HG03469 (cell line): Measurements from ENCODE around the gene RSPO4.
"Not testable (repeated sequence)": the region's sequence is repeated elsewhere in the genome, so short reads cannot be mapped to it uniquely, and the experiment has no call there.

ENCODE experiments used
- ATAC-seq: cut with Tn5 transposase; IDR thresholded peaks from one replicate; pipeline ENCODE4 v1.9.1; 2021; ENCODE audit warnings: mild to moderate bottlenecking, moderate library complexity, moderate number of reproducible peaks; ENCODE audit not compliant: unreplicated experiment

The RSPO4 gene

DNA sequence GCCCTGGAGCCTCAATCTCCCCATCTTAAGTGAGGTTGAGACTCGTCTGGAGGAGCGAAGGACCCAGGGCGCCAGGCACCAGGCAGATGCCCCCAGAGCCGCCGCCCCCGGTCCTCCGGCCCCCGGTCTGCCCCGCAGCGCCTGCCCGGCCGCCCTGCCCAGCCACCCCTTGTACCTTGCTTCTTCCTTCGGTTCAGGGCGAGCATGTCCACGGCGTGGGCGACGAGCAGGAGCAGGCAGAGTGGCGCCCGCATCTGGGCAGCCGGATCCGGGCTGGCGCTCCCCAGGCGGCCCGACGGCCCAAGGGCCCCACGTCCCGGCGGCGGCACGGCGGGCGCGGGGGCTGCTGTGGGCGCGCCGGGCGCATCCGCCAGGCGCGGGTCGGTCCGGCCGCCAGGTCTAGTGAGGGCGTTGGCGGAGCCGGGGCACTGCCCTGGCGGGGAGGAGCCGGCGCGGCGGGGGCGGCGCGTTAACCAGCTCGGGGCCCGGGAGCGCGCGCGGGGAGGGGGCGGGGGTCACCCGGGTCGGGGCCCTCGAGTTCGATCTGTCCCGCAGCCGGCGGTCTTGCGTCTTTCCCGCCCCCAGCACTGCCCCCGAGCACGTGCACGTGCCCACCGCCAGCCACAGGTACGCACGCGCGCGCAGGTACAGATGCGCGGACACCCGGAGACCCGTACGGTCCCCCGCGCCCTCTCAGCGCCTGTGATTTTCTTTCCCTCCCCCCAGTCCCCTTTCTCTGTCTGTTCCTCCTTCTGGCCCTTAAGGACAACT lies at the start of gene RSPO4:
TSS of gene RSPO4 (minus strand) at position 401 of the 771 bp plus-strand sequence. CDS start at position 254, 147 bp downstream.
- no peak for ATAC-seq

DNA sequence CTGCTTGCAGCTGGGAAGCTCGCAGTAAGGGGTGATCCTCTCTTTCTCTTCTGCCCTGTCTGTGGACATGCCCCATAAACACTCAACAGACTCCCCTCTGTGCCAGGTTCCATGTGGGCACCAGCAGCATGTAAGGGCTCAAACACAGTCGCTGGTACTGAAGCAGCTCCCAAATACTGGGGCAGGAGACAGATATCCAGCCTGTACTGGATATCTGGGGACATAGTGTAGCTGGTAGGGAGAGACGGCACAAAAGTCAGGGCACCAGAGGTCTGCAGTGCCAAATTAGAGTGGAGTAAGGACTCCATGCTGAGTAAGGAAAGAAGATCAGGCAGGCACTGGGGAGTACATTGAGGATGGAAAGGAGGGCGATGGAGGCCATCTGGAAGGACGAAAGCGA lies 48.3 kb upstream of the RSPO4 start:
- ATAC-seq: no peak

DNA sequence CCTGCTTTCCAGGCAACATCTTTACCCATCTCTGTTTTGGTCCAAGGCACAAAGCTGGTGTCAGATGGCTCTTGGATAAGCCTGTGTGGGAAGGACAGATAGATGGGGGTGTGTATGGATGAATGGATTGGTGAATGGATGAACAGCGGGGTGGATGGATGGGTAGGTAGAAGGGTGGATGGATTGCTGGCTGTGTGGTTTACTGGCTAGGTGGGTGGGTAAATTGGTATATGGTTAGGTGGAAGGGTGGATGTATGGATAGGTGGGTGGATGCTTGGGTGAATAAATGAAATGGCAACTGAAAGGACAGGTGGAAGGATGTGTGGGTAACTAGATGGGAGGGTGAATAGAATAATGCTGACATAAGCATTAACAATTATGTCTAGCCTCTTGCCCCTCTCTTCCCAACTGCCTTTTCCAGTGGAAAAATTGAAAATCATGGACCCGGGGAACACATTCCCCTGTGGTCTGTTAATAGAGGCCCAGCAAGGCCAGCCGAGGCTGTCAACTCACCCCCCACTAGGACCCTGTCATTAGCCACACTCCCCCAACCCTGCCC lies 43.8 kb upstream of the RSPO4 start:
- ATAC-seq: no peak

DNA sequence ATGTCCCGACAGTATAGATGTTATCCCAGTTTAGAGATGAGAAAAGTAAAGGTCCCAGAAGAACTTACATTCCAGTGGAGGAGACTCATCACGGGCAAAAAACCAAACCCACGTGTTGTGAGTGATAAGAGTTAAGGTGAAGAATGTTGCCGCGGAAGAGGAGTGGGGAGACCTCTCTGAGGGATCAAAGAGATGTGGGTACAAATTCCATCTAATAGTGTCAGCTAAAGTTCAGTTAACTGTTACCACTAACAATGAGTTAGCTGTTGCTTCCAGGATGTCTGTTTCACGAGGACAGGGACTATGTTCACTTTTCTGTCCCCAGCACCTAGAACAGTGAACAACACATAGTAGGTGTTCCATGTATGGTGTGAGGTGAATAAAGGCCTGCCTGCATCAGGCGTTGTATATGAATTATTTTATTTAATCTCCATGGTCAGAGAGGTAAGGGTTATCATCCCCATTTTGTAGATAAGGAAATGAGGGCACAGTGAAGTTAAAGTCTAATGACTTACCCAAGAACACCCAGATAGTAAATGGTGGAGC lies 39.8 kb upstream of the RSPO4 start:
- no peak for ATAC-seq

DNA sequence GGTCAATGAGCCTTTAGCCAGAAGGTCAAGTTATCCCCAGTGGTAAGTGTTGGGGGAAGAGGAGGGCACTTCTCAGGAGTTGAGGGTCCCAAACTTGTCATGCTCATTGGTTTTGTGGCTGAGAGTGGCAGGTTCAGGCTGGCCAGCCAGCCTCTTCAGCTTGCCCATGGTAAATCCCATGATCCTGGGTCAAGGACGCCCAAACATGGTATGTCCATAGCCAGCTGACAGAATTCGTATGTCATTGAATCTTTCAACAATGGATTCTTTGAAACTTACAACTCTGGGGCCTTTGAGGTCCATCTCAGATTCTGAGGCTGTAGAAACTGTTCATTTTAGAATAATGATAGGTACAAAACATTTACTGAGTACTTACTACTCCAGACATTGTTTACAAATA lies 36.1 kb upstream of the RSPO4 start:
- ATAC-seq: no peak

DNA sequence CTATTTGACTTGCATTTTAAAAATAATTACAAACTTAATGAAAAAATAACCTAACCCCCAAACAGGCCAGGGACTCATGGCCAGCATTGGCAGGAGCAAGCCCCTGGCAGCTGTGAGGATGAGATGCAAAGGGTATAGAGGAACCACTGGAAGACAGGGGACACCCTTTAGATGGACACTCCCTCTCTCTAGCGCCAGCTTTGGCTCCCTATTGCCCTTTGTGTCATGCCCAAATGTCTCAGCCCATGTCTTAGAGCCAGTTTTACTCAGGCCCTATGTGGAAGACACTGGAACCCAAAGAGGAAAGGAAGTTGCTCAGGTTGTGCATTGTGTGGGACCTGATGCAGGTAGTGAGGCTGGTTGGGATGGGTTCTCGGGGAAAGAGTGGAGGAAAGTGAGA lies 34.9 kb upstream of the RSPO4 start:
- no peak for ATAC-seq

DNA sequence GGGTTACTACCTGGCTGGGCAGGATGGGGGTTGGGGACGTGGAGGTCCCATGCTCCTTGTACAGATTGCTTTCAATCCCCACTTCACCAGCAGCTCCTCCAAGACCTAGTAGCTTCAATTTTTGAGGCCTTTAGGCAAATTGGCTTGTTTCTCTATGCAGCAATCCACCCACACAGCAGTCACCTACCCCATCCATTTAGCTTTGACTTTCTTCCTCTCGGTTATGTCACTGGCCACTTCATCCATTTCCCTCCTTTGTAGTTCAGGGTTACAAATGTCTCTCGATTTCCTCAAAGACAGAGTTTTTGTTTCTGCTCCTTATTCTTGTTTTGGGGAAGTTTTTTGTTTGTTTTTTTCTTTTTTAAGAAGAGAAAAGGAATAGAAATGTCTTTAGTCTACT lies 33.4 kb upstream of the RSPO4 start:
- ATAC-seq: no peak

DNA sequence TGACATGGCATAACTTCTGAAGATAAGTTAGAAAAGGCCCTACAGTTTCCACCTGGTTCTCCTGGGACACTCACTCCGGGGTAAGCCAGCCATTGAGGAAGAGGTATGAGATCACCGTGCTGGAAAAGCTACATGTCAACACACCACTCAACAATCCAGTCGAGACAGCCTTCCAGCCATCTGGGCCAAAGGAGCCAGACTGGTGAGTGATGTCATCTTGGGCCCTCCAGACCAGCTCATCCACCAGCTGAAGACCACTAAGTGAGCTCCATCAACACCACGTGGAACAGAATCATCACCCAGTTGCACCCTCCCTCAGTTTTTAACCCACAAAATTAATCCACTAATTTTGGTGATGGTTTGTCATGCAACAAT lies 32.3 kb upstream of the RSPO4 start:
- ATAC-seq: no peak

DNA sequence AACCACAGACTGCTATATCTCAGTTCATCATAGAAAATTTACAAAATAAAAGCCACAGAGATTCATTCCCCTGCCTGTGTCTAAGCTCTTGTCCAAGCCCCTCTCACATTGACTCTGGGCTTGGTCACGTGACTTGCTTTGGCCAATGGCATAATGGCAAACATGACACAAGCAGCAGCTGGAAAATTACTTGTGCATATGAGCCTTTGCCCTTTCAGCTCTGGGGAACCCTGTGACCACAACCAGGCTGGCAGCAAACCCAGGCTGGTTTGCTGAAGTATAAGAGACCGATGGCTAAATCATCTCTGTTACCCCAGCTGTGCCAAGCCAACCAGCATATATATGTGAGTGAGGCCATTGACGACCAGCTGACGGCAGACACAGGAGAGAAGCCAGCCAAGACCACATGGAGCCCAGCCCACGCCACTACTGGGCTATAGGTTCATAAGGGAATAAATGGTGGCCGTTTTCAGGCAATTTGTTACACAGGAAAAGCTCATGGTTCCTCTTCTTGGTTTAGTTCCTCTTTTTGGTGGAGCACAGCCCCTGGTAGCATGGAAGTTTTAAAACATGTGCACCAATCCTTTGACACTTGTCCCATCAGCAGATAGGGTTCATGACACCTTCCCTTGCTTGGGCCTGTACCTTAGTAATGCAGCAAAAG lies 31.8 kb upstream of the RSPO4 start:
- no peak for ATAC-seq

DNA sequence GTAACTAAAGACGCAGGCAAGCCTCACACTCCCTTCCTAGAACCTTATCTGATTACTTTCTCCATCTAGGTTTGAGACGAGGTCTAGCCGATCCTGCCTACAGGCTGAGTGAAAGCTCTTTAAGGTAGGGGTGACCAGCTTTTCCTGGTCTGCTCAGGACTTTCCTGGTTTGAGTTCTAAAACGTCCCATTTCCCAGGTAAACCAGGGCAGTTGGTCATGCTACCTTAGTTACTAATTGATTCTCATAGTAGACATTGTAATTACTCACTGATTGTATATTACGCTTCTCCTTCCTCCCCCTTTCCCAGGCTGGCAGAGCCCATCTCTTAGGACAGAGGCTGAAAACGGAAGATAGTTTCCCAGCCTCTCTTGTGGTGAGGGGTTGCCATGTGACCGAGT lies 27.9 kb upstream of the RSPO4 start:
- no peak for ATAC-seq

DNA sequence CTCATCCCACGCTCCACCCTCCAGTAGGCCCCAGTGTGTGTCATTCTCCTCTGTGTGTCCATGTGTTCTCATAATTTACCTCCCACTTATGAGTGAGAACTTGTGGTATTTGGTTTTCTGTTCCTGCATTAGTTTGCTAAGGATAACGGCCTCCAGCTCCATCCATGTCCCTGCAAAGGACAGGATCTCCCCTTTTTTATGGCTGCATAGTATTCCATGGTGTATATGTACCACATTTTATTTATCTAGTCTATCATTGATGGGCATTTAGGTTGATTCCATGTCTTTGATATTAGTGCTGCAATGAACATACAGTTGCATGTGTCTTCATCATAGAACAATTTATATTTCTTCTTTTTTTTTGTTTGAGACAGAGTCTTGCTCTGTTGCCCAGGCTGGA lies 24.1 kb upstream of the RSPO4 start:
- not testable (repeated sequence) for ATAC-seq

DNA sequence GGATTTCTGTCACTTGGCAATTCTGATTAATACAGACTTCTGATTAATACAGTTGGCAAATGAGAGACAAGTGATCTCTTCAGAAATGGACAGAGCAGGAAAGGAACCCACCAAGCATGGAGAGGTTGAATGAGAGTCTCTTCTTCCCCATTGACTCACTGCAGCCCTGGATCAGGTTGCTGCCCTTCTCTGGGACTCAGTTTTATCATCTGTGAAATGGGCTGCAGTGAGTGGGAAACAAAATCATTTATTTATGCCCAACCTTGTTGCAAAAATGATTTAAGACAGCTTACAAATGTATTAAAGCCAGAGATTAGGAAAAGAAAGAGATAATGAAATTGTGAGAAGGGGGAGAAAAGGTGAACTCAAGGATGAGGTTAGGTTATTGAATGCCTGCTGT lies 20.8 kb upstream of the RSPO4 start:
- no peak for ATAC-seq

DNA sequence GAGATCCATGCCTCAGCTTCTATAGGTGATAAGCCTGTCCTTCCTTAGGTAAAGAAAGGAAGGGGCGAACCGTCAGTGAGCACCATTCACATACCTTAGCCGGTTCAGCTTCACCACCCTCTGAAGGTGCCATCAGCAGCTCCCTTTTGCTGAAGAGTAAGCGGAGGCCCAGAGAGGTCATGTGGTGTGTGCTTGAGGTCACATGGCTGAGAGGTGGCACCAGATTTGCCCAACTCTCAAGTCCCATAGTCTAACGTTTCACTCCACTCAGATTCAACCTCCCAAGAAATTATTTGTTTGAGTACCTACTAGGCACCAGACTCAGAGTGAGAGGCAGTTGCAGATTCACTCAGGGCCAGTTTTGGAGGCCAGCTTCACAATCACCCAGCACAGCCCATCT lies 18.5 kb upstream of the RSPO4 start:
- no peak for ATAC-seq

DNA sequence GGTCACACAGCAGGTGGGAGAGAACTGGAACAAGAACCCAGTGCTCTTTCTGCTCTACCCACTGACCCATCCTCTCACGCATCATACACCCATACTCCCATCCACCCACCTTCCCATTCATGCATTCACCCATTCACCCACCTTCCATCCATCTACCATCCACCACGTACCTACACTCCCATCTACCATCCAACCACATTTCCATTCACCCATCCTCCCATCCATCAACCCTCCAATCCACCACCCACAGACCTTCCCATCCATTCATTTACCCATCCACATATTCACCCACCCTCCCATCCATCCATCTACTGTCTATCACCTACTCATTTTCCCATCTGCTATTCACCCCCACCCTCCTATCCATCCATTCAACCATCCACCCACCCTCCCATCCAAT lies 17.2 kb upstream of the RSPO4 start:
- no peak for ATAC-seq

DNA sequence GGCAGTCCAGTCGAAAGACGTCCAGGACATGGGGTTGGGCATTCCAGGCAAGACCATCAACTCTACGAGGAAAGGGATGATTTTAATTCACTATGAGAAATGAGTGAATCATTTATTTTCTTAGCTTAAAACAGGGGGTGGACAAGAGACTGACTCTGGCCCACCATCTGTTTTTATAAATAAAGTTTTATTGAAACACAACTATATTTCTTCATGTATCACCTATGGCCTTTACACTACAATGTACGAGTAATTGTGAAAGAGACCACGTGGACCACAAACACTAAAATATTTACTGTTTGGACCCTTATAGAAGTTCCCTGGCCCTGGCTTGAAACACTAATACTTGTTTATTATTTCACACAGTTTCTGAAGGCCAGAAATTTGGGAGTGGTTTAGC lies 15.6 kb upstream of the RSPO4 start:
- no peak for ATAC-seq

DNA sequence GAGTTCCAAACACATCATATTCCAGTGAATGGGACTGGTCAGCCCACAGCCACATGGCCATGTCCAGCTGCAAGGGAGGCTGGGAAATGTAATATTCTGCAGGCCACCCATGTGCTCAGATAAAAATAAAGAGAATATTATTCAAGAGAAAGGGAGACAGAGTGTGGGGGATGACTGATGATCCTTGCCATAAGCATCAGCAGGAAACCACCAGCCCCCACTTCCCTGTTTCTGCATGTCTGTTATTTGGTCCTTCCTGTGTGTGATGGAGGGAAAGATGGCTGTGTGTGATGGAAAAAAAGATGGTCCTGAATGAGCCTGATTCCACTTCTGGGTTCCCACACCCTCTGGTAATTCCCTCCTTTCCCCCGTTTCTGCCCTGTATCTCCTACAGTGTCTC lies 13.1 kb upstream of the RSPO4 start:
- no peak for ATAC-seq

DNA sequence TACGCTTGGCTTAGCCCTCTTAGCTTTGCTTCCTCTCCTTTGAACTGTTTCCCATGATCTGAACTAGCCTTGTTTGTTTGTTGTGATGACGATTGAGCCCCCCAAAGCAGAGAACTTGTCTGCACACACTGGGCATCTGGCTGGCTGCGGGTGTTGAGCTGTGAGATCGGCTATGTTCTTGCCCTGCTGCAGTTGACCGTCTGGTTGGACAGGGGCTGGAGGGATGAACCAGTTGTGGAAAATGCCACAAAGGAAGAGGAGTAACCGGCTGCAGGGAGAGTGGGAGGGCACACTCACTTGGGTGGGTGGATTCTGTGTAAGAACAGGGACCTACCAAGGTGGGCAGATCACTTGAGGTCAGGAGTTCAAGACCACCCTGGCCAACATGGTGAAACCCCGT lies 12.4 kb upstream of the RSPO4 start:
- no peak for ATAC-seq

DNA sequence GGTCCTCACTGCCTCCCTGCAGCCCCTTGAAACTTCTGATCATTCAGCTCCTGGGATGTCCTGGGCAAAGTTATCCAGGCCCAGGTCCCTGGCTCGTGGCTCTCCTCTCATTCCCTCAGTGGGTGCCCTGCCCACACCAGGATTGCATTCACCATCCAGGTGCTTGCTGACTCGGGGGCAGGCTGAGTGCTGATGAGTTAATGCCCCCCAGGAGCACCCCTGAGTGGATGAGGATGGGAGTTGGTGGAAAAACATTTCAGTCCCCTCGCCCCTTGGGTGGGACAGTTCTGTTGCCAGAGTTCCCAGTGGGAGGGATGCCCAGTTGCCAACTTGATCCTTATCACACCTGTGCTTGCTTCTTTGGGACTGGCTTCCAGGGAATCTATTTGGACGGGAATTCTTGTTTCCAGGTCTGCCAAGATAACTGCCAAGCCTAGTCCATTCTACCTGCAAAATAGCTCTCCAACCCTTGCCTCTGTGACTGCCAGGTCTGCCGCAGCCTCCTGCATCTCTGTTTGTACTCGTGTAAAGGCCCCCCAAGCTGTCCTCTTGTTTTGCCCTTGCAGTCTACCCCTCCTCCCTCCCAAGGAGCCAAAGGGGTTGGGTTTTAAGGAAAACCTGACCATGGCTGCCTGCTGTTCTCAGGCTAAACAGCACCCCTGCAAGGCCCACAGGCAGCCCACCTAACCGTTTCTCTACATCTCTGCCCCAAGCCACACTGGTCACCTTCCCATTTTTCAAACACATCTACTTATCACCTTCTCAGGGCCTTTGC lies 11.6 kb upstream of the RSPO4 start:
- ATAC-seq: no peak

DNA sequence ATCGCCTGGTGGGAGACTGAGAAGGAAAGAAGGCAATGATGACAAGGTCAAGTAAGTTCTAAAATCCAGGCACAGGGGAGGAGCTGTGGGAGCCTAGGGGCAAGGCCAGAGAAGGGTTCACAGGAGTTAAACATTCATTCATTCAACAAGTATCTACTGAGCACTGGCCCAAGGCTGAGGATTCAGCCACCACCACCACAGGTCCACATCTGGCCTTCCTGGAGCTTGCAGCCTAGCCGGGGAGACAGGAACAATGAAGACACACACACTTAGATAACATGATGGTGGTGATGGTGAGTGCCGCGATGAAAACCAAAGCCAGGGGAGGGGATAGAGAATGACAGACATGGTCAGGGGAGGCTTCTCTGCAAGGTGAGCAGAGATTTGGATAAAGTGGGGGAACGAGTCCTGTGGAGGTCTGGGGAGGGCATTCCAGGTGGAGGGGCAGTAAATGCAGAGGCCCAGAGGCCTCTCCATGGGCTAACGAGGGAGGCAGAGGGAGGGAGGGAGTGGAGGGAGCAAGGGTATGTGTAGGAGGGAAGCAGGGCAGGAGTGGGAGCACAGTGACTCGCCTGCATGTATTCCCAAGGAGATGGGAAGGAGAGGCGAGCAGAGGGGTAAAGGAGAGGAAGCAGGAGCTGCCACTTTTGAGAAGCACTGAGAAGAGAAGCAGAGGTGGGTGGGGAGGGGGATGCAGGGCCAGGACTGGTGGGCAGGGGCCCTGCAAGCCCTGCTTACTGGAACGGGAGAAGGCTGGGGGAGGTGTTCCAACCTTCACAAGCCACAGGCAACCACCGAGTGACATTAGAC lies 10.5 kb upstream of the RSPO4 start:
- no peak for ATAC-seq

DNA sequence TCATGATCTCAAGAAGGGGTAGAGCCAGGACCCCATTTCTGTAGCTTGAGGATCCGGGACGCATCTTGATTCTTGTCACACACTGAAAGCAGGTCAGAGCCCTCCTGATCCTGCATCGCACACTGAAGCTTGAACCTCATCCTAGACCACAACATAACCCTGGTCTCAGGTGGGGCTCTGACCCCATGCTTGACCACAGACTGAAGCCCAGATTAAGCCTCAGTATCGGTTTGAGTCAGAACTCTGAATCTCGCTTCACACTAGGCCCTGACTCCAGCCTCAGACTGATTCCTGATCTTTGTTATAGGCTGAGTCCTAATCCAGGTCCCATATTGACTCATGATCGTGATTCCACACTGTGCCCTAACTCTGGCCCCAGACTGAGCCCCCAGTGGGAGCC lies 8.5 kb upstream of the RSPO4 start:
- ATAC-seq: peak; percentile 58
